ENCODE measurements around the gene PRAC2.

GRCh38 chr17:48754500-48755261, 31.7 kb downstream of the PRAC2 start:
- TF ChIP-seq CTCF (IDR thresholded peaks at IDR 0.05) (no peak), POLR2A (IDR thresholded peaks at IDR 0.05) (no peak)

Measured in esophagus squamous epithelium (tissue), 4 donors.